Measurements from ENCODE around the gene PTPRN2. TPM values are rescaled to one million over a fixed set of nuclear protein-coding genes. Genes with fewer than 3 reads are reported as not detected.
"Not testable (repeated sequence)": the region's sequence is repeated elsewhere in the genome, so short reads cannot be mapped to it uniquely, and the experiment has no call there.

PTPRN2 gene
- total RNA-seq, 1 donor from 2014 or later = 2.4 TPM

GRCh38 chr7:158049271-158049670 is 538.4 kb downstream of the PTPRN2 start:
- H3K4me3 ChIP-seq (ENCODE audit: low read depth, low read length) = no peak overlapping the region
- no peaks in the 10 kb centered on the region for H3K36me3 ChIP-seq (ENCODE audit: control insufficient read depth, insufficient read depth, low read length)
- no peaks in the 10 kb centered on the region for H3K27me3 ChIP-seq (ENCODE audit: control insufficient read depth, insufficient read depth, low read length)
- no peak for DNase-seq (ENCODE audit: low read depth)
- no peak for TF ChIP-seq CTCF (IDR thresholded peaks at IDR 0.05; ENCODE audit: insufficient read depth, low read length, poor library complexity, severe bottlenecking)

GRCh38 chr7:158048569-158048968 is 539.1 kb downstream of the PTPRN2 start:
- DNase-seq (ENCODE audit: low read depth) = no peak
- H3K27me3 ChIP-seq (ENCODE audit: control insufficient read depth, insufficient read depth, low read length) = no peaks in the 10 kb centered on the region
- TF ChIP-seq CTCF (IDR thresholded peaks at IDR 0.05; ENCODE audit: insufficient read depth, low read length, poor library complexity, severe bottlenecking) = no peak
- no peaks in the 10 kb centered on the region for H3K36me3 ChIP-seq (ENCODE audit: control insufficient read depth, insufficient read depth, low read length)
- no peak overlapping the region for H3K4me3 ChIP-seq (ENCODE audit: low read depth, low read length)

GRCh38 chr7:158047391-158048059 is 540.1 kb downstream of the PTPRN2 start:
- no peaks in the 10 kb centered on the region for H3K36me3 ChIP-seq (ENCODE audit: control insufficient read depth, insufficient read depth, low read length)
- no peak for TF ChIP-seq CTCF (IDR thresholded peaks at IDR 0.05; ENCODE audit: insufficient read depth, low read length, poor library complexity, severe bottlenecking)
- no peak for DNase-seq (ENCODE audit: low read depth)
- no peak overlapping the region for H3K4me3 ChIP-seq (ENCODE audit: low read depth, low read length)
- H3K27me3 ChIP-seq (ENCODE audit: control insufficient read depth, insufficient read depth, low read length) = no peaks in the 10 kb centered on the region

GRCh38 chr7:158046246-158046645 is 541.4 kb downstream of the PTPRN2 start:
- H3K4me3 ChIP-seq (ENCODE audit: low read depth, low read length); DNase-seq (ENCODE audit: low read depth); H3K36me3 ChIP-seq (ENCODE audit: control insufficient read depth, insufficient read depth, low read length); H3K27me3 ChIP-seq (ENCODE audit: control insufficient read depth, insufficient read depth, low read length): not testable (repeated sequence)

- Histone ChIP-seq H3K36me3 (ENCODE audit: control insufficient read depth, insufficient read depth, low read length) (no peaks in the 10 kb centered on the region), H3K27me3 (ENCODE audit: control insufficient read depth, insufficient read depth, low read length) (no peaks in the 10 kb centered on the region), H3K4me3 (ENCODE audit: low read depth, low read length) (no peak overlapping the region)
- DNase-seq (ENCODE audit: low read depth) = no peak
- no peak for TF ChIP-seq CTCF (IDR thresholded peaks at IDR 0.05; ENCODE audit: insufficient read depth, low read length, poor library complexity, severe bottlenecking)
These were observed 543.2 kb downstream of the PTPRN2 start for GRCh38 chr7:158044482-158044823.

- H3K4me3 ChIP-seq (ENCODE audit: low read depth, low read length) = no peak overlapping the region
- no peak for DNase-seq (ENCODE audit: low read depth)
- no peaks in the 10 kb centered on the region for H3K27me3 ChIP-seq (ENCODE audit: control insufficient read depth, insufficient read depth, low read length)
- no peaks in the 10 kb centered on the region for H3K36me3 ChIP-seq (ENCODE audit: control insufficient read depth, insufficient read depth, low read length)
- TF ChIP-seq CTCF (IDR thresholded peaks at IDR 0.05; ENCODE audit: insufficient read depth, low read length, poor library complexity, severe bottlenecking) = no peak
These were observed 543.8 kb downstream of the PTPRN2 start for GRCh38 chr7:158043551-158044481.

Measured in kidney epithelial cell (primary cell).